H1 (cell line): Measurements from ENCODE around the gene COTL1. TPM values are rescaled to one million over a fixed set of nuclear protein-coding genes. Genes with fewer than 3 reads are reported as not detected.
A peak's percentile ranks its signal among the peaks of the same experiment; 100 is the strongest.

ENCODE experiments used
- CTCF ChIA-PET: fragments of 300-600 bp; sonication (Branson Sonifier 250); formaldehyde crosslinking; loops from one replicate; lab custom pipeline; 2021; ENCODE audit not compliant: partially characterized antibody; lab: Charles Lee
- POLR2A ChIA-PET: fragments of 300-600 bp; sonication (Branson Sonifier 250); formaldehyde crosslinking; loops from one replicate; lab custom pipeline; 2021; ENCODE audit warnings: inconsistent platforms; ENCODE audit not compliant: partially characterized antibody; lab: Charles Lee
- DNase-seq, 2 experiments: peaks; one replicate each; pipeline versions ENCODE4 v3.0.0 to v3.0.0-alpha.2; 2010 to 2022; ENCODE audit warnings: low spot score in 2 of 2, low read depth in 1 of 2, mixed read lengths in 1 of 2
- FAIRE-seq: peaks from 2 replicates; lab custom pipeline; 2011; peaks lifted over from hg19 to GRCh38; lab: Jason Lieb, UNC
- H2AFZ ChIP-seq: 2 replicates; pipeline ENCODE4 v1.8.1; 2012; ENCODE audit warnings: low read length, inconsistent platforms
- H2AK5ac ChIP-seq: 2 replicates; pipeline ENCODE4 v1.6.1; 2013; ENCODE audit warnings: low read depth, low read length
- H2BK120ac ChIP-seq: replicated peaks from 2 replicates; pipeline ENCODE3; 2013; ENCODE audit warnings: low read depth, low read length, inconsistent platforms
- H2BK12ac ChIP-seq: 2 replicates; pipeline ENCODE4 v1.6.1; 2013; ENCODE audit warnings: low read depth, low read length
- H2BK15ac ChIP-seq: 2 replicates; pipeline ENCODE4 v1.6.1; 2013; ENCODE audit warnings: low read length
- H2BK20ac ChIP-seq: 2 replicates; pipeline ENCODE4 v1.6.1; 2013; ENCODE audit warnings: low read length
- H2BK5ac ChIP-seq: 2 replicates; pipeline ENCODE4 v1.6.1; 2013; ENCODE audit warnings: low read depth, low read length
- H3K14ac ChIP-seq: 2 replicates; pipeline ENCODE4 v1.6.1; 2013; ENCODE audit warnings: inconsistent platforms; ENCODE audit not compliant: insufficient read length
- H3K18ac ChIP-seq: 2 replicates; pipeline ENCODE4 v1.6.1; 2013; ENCODE audit warnings: low read length; ENCODE audit errors: extremely low read depth
- H3K23ac ChIP-seq: 2 replicates; pipeline ENCODE4 v1.6.1; 2013; ENCODE audit warnings: inconsistent platforms; ENCODE audit not compliant: insufficient read length
- H3K23me2 ChIP-seq: 2 replicates; pipeline ENCODE4 v1.6.1; 2013; ENCODE audit warnings: low read depth, low read length
- H3K27ac ChIP-seq: 2 replicates; pipeline ENCODE4 v1.6.1; 2011; ENCODE audit warnings: low read depth, low read length, inconsistent platforms
- H3K27me3 ChIP-seq, 4 experiments: replicated peaks in 1 of 4; 1 replicate in 1 of 4; 2 replicates in 3 of 4; pipeline versions ENCODE4 v1.6.1 to v1.8.1; 2011 to 2013; ENCODE audit warnings: low read length in 3 of 4, mild to moderate bottlenecking in 3 of 4, inconsistent platforms in 2 of 4, mixed read lengths in 2 of 4, moderate library complexity in 1 of 4; ENCODE audit not compliant: control insufficient read depth in 3 of 4, insufficient read depth in 3 of 4; ENCODE audit errors: extremely low read depth in 1 of 4
- H3K36me3 ChIP-seq, 4 experiments: 2 replicates each; pipeline versions ENCODE4 v1.6.1 to v1.8.1; 2011 to 2013; ENCODE audit warnings: mild to moderate bottlenecking in 4 of 4, low read length in 3 of 4, moderate library complexity in 2 of 4, control low read depth in 1 of 4, inconsistent platforms in 1 of 4; ENCODE audit not compliant: insufficient read depth in 4 of 4, control insufficient read depth in 2 of 4
- H3K4ac ChIP-seq: replicated peaks from 2 replicates; pipeline ENCODE3; 2013; ENCODE audit warnings: low read length, low read depth, mixed read lengths, inconsistent platforms; ENCODE audit not compliant: insufficient read length
- H3K4me1 ChIP-seq, 4 experiments: replicated peaks in 1 of 4; 1 replicate in 1 of 4; 2 replicates in 3 of 4; pipeline versions ENCODE4 v1.6.1 to v1.8.1; 2011 to 2013; ENCODE audit warnings: low read length in 3 of 4, inconsistent platforms in 2 of 4, mixed read lengths in 1 of 4; ENCODE audit not compliant: insufficient read depth in 4 of 4, control insufficient read depth in 3 of 4
- H3K4me2 ChIP-seq, 2 experiments: 2 replicates each; pipeline versions ENCODE4 v1.6.1 to v1.8.1; 2011 to 2013; ENCODE audit warnings: low read depth in 2 of 2, low read length in 2 of 2, control low read depth in 1 of 2, inconsistent platforms in 1 of 2, mild to moderate bottlenecking in 1 of 2; ENCODE audit not compliant: insufficient read depth in 1 of 2
- H3K4me3 ChIP-seq, 4 experiments: fragments of 200-600, 300-600 bp in 1 of 4; sonication (generic), shearing (Covaris generic), sonication (Bioruptor Twin) in 1 of 4; 2 replicates each; pipeline versions ENCODE4 v1.5.1 to v1.8.1; 2011 to 2016; ENCODE audit warnings: low read length in 4 of 4, low read depth in 3 of 4, control low read depth in 2 of 4, inconsistent platforms in 2 of 4, mild to moderate bottlenecking in 2 of 4, mixed read lengths in 1 of 4, moderate library complexity in 1 of 4; ENCODE audit not compliant: insufficient read depth in 2 of 4; ENCODE audit errors: extremely low read depth in 1 of 4
- H3K56ac ChIP-seq: replicated peaks from 2 replicates; pipeline ENCODE3; 2013; ENCODE audit warnings: low read depth, mild to moderate bottlenecking, mixed read lengths, low read length, inconsistent platforms; ENCODE audit not compliant: insufficient read length
- H3K79me1 ChIP-seq: 2 replicates; pipeline ENCODE4 v1.6.1; 2013; ENCODE audit warnings: low read depth, low read length, control low read depth
- H3K79me2 ChIP-seq, 2 experiments: 2 replicates each; pipeline versions ENCODE4 v1.6.1 to v1.8.1; 2012 to 2013; ENCODE audit warnings: low read length in 2 of 2, mild to moderate bottlenecking in 2 of 2, inconsistent platforms in 1 of 2; ENCODE audit not compliant: insufficient read depth in 2 of 2, control insufficient read depth in 1 of 2
- H3K9ac ChIP-seq, 4 experiments: replicated peaks in 1 of 4; 1 replicate in 1 of 4; 2 replicates in 3 of 4; pipeline versions ENCODE4 v1.6.1 to v1.8.1; 2011 to 2013; ENCODE audit warnings: low read depth in 3 of 4, low read length in 3 of 4, control low read depth in 2 of 4, mild to moderate bottlenecking in 2 of 4, moderate library complexity in 2 of 4, inconsistent platforms in 1 of 4; ENCODE audit errors: extremely low read depth in 1 of 4
- H3K9me3 ChIP-seq, 2 experiments: 2 replicates each; pipeline versions ENCODE4 v1.6.1 to v1.8.1; 2012 to 2013; ENCODE audit warnings: mild to moderate bottlenecking in 2 of 2, moderate library complexity in 2 of 2, control low read depth in 1 of 2, inconsistent platforms in 1 of 2, low read depth in 1 of 2, low read length in 1 of 2, mixed read lengths in 1 of 2; ENCODE audit not compliant: insufficient read depth in 2 of 2
- H4K20me1 ChIP-seq, 2 experiments: replicated peaks in 1 of 2; 2 replicates each; pipeline versions ENCODE3 to v1.8.1; 2011 to 2013; ENCODE audit warnings: inconsistent platforms in 2 of 2, low read length in 2 of 2, mild to moderate bottlenecking in 1 of 2; ENCODE audit not compliant: insufficient read depth in 2 of 2, control insufficient read depth in 1 of 2
- H4K5ac ChIP-seq: 2 replicates; pipeline ENCODE4 v1.6.1; 2013; ENCODE audit warnings: low read length, low read depth, mixed read lengths, inconsistent platforms; ENCODE audit not compliant: insufficient read length
- H4K8ac ChIP-seq: 2 replicates; pipeline ENCODE4 v1.8.0; 2013; ENCODE audit warnings: mild to moderate bottlenecking, moderate library complexity, low read length, inconsistent platforms; ENCODE audit not compliant: insufficient read depth; ENCODE audit errors: extremely low read depth
- H4K91ac ChIP-seq: replicated peaks from 2 replicates; pipeline ENCODE3; 2013; ENCODE audit warnings: low read length, mixed read lengths, inconsistent platforms; ENCODE audit not compliant: insufficient read length
- ASH2L ChIP-seq: fragments of 200-600, 300-600 bp; sonication (generic); IDR thresholded peaks from one replicate; pipeline ENCODE4 v1.7.1; 2017; ENCODE audit warnings: low read length
- CHD1 ChIP-seq: IDR thresholded peaks from 2 replicates; pipeline ENCODE4 v1.6.1; 2012; ENCODE audit warnings: low read depth, low read length, improper control_type of control experiment
- EP300 ChIP-seq, 2 experiments: IDR thresholded peaks; 1 replicate in 1 of 2; 2 replicates in 1 of 2; pipeline ENCODE4 v1.6.1; 2011 to 2012; ENCODE audit warnings: low read depth in 2 of 2, low read length in 2 of 2, mild to moderate bottlenecking in 2 of 2, borderline replicate concordance in 1 of 2, inconsistent platforms in 1 of 2, moderate library complexity in 1 of 2
- POLR2AphosphoS5 ChIP-seq: IDR thresholded peaks from 2 replicates; pipeline ENCODE4 v1.6.1; 2011; ENCODE audit warnings: low read depth, low read length
- SIN3A ChIP-seq, 2 experiments: IDR thresholded peaks in 1 of 2; conservative IDR thresholded peaks in 1 of 2; 2 replicates each; pipeline ENCODE4 v1.6.1; 2011 to 2012; ENCODE audit warnings: low read length in 2 of 2, improper control_type of control experiment in 1 of 2, low read depth in 1 of 2, mild to moderate bottlenecking in 1 of 2
- SP1 ChIP-seq: IDR thresholded peaks from 2 replicates; pipeline ENCODE4 v1.6.1; 2011; ENCODE audit warnings: low read depth, low read length
- TAF1 ChIP-seq: IDR thresholded peaks from 2 replicates; pipeline ENCODE4 v1.6.1; 2011; ENCODE audit warnings: mild to moderate bottlenecking, low read depth, low read length
- WGBS, 2 experiments: shearing (Covaris generic) in 1 of 2; methylation state at CpG; one replicate each; pipeline versions ENCODE4 v1.1.6 to v1.1.7; 2013 to 2015; ENCODE audit warnings: low lambda C conversion rate in 2 of 2, mixed read lengths in 2 of 2, inconsistent platforms in 1 of 2, low coverage in 1 of 2, missing lambda C conversion rate in 1 of 2; ENCODE audit not compliant: insufficient replicate concordance in 2 of 2, insufficient coverage in 1 of 2, insufficient read length in 1 of 2; ENCODE audit errors: extremely low coverage in 1 of 2, missing lambda C conversion rate in 1 of 2; 5-methylcytosine and 5-hydroxymethylcytosine counted together
- polyA plus RNA-seq, 7 experiments: library from polyadenylated mRNA; depleted of rRNA in 3 of 7; stranded (reverse) in 5 of 7; unstranded in 2 of 7; fragments of >200 nt in 5 of 7; fragments of 200-250 nt in 2 of 7; gene quantifications; 1 replicate in 5 of 7; 2 replicates in 1 of 7; 4 replicates in 1 of 7; pipeline versions ENCODE4 v1.2.1 to v1.2.3, GENCODE V29; 2011 to 2013; ENCODE audit warnings: missing spikeins in 2 of 7, mixed read lengths in 2 of 7
- total RNA-seq: library from RNA; stranded (reverse); fragmentation: NEBNext Ultra II Directional; extraction: Animal tissue kit (Norgen Biotek cat#: 25700); gene quantifications from 2 replicates; pipeline ENCODE4 v1.2.1, GENCODE V29; 2021

Gene COTL1
- total and polyA plus RNA-seq, 2 of the 8 experiments (the other 6 are each of a cell fraction or from before 2014, with no cell fraction given) = 59.2 to 183 TPM

DNA sequence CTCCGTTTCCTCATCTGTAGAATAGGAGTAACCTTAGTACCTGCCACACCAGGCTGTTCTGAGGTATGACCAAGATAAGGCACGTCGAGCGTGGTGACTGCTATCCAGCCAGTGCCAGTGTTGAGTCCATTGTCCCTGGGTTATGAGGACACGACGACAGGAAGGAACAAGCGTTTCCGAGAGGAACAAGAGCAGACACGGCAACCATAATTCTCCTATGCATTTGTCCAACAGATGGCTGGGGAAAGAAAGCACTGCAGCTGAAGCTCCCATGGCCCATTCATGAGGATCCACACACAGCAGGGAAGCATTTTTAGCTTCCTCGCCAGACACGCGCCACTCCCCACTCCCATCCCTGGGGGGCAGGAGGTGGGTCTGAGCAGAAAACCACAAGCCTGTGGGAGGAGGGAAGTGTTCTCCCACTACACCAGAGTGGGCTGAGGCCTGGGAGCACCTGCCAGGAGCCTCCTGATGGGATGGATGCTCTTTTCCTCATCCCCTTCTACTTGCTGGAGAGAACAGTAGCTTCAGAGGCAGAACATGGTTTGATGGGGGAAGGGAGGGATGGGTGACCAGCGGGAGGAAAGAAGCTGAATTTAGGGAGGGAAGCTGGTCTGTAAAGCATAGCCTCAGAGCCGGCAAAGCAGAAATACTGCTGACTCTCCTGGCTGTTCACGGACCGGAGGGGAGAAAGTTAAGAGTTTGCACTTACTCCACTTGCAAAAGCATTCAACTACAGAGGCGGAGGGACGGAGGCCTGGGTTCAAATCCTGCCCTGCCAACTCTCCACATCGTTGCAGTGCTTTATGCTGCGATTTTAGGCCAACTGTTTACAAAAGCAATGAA, 2.7 kb downstream of the COTL1 start:
- no peak overlapping the region for H3K4ac ChIP-seq
- ChIA-PET POLR2A (interaction anchor here (0.9 to 1.4 kb wide), 3 partner anchors 10 to 43 kb away, joined by 3 to 4 read pairs (median 4); no protein-coding TSS in a partner anchor), CTCF (interaction anchor here (0.6 to 2.2 kb wide), 8 partner anchors 12 to 1905 kb away, joined by 3 to 10 read pairs (median 4); no protein-coding TSS in a partner anchor)
- TF ChIP-seq ASH2L (no peak), CHD1 (no peak), TAF1 (no peak), SIN3A (conservative IDR thresholded peaks at IDR 0.05 in 1 of 2, IDR thresholded peaks at IDR 0.05 in 1 of 2; ENCODE audit: low read depth in 1 of 2, low read length in 2 of 2) (no peak), SP1 (no peak), EP300 (IDR thresholded peaks at IDR 0.05; ENCODE audit: borderline replicate concordance in 1 of 2, low read depth in 2 of 2, low read length in 2 of 2) (no peak), POLR2AphosphoS5 (no peak)
- H3K9ac ChIP-seq = no peak overlapping the region; a peak in 1 of 7 replicates
- peak overlapping the region; percentile 49 for H2BK5ac ChIP-seq
- no peak overlapping the region for H3K27ac ChIP-seq
- H3K36me3 ChIP-seq = peaks cover 0 to 10% (median 2%) of the 10 kb centered on the region in 4 experiments; a peak in 3 of 8 replicates
- H3K4me2 ChIP-seq = peak overlapping the region in 1 of 2 experiments; percentile 87; a peak in 2 of 4 replicates
- peaks cover 0 to 5% (median 3%) of the 10 kb centered on the region in 4 experiments; a peak in 2 of 7 replicates for H3K27me3 ChIP-seq
- H2AK5ac ChIP-seq = no peak overlapping the region
- H3K4me3 ChIP-seq = no peak overlapping the region
- DNase-seq = no peak
- no peak overlapping the region for H4K5ac ChIP-seq
- H2BK15ac ChIP-seq = no peak overlapping the region
- H3K23me2 ChIP-seq = peaks cover 8% of the 10 kb centered on the region; the same call in 1 of the 2 replicates
- H3K56ac ChIP-seq = no peak overlapping the region
- no peak overlapping the region for H2AFZ ChIP-seq
- no peak for FAIRE-seq
- peaks cover 0 to 57% of the 10 kb centered on the region in 2 experiments; a peak in 3 of 4 replicates for H3K79me2 ChIP-seq
- no peaks in the 10 kb centered on the region for H3K9me3 ChIP-seq
- H4K91ac ChIP-seq = no peak overlapping the region
- H2BK12ac ChIP-seq = 0 out of 2 replicates have a peak overlapping the region, but pooled peaks have one; percentile 17
- H4K8ac ChIP-seq = no peak overlapping the region
- H3K4me1 ChIP-seq = peaks cover 2 to 17% (median 13%) of the 10 kb centered on the region in 4 experiments; a peak in 6 of 7 replicates
- H3K23ac ChIP-seq = no peak overlapping the region
- no peak overlapping the region; the same call in 1 of the 2 replicates for H3K18ac ChIP-seq
- H2BK120ac ChIP-seq = no peak overlapping the region
- no peak overlapping the region for H3K14ac ChIP-seq
- peaks cover 7% of the 10 kb centered on the region for H3K79me1 ChIP-seq
- H4K20me1 ChIP-seq = peaks cover 4 to 15% of the 10 kb centered on the region in 2 experiments
- H2BK20ac ChIP-seq = no peak overlapping the region
- WGBS, 2 experiments = 89% methylated on average over 20 of the region's 20 CpGs; no CpG with 5 or more reads in 1 of the 2 experiments
